Karpas-422 (cell line): ENCODE results near the gene TAF11L5. TPM values are rescaled to one million over a fixed set of nuclear protein-coding genes. Genes with fewer than 3 reads are reported as not detected.
"Not testable (repeated sequence)": the region's sequence is repeated elsewhere in the genome, so short reads cannot be mapped to it uniquely, and the experiment has no call there.

Source experiments
- DNase-seq: peaks from one replicate; pipeline ENCODE4 v3.0.0-alpha.2; 2015
- H2AFZ ChIP-seq: fragments of 200-600 bp; sonication (generic); 2 replicates; pipeline ENCODE4 v1.6.1; 2014; ENCODE audit warnings: antibody characterized with exemption, low read length, mixed read lengths
- H3K27ac ChIP-seq: fragments of 200-600 bp; sonication (generic); 2 replicates; pipeline ENCODE4 v1.5.1; 2014; ENCODE audit warnings: mild to moderate bottlenecking, low read length, moderate library complexity
- H3K27me3 ChIP-seq: fragments of 200-600 bp; sonication (generic); 2 replicates; pipeline ENCODE4 v1.6.1; 2014; ENCODE audit warnings: low read length, mixed read lengths
- H3K36me3 ChIP-seq: fragments of 200-600 bp; sonication (generic); 2 replicates; pipeline ENCODE4 v1.6.1; 2014; ENCODE audit warnings: low read length, mixed read lengths; ENCODE audit not compliant: insufficient read depth
- H3K4me1 ChIP-seq: fragments of 200-600 bp; sonication (generic); 2 replicates; pipeline ENCODE4 v1.6.1; 2014; ENCODE audit warnings: mild to moderate bottlenecking, low read length, mixed read lengths
- H3K4me2 ChIP-seq: fragments of 200-600 bp; sonication (generic); 2 replicates; pipeline ENCODE4 v1.6.1; 2014; ENCODE audit warnings: low read length, low read depth, mild to moderate bottlenecking; ENCODE audit not compliant: poor library complexity, severe bottlenecking
- H3K4me3 ChIP-seq: fragments of 200-600 bp; sonication (generic); 2 replicates; pipeline ENCODE4 v1.5.1; 2014; ENCODE audit warnings: mild to moderate bottlenecking, antibody characterized with exemption, low read length, mixed read lengths
- H3K79me2 ChIP-seq: fragments of 200-600 bp; sonication (generic); 2 replicates; pipeline ENCODE4 v1.6.1; 2014; ENCODE audit warnings: mild to moderate bottlenecking, low read length, mixed read lengths
- H3K9ac ChIP-seq: fragments of 200-600 bp; sonication (generic); 2 replicates; pipeline ENCODE4 v1.6.0; 2014; ENCODE audit warnings: low read length
- H3K9me2 ChIP-seq: fragments of 200-600 bp; sonication (generic), shearing (Covaris generic); replicated peaks from 2 replicates; pipeline ENCODE4 v1.6.0; 2014; ENCODE audit warnings: mild to moderate bottlenecking, low read length, moderate library complexity; ENCODE audit not compliant: insufficient read depth
- H3K9me3 ChIP-seq: fragments of 300-700, 200-600 bp; sonication (generic); 2 replicates; pipeline ENCODE4 v1.6.1; 2014; ENCODE audit warnings: low read length, mixed read lengths
- H4K20me1 ChIP-seq: fragments of 200-600 bp; sonication (generic); 2 replicates; pipeline ENCODE4 v1.6.1; 2014; ENCODE audit warnings: mild to moderate bottlenecking, antibody characterized with exemption, low read length, low read depth; ENCODE audit not compliant: insufficient read depth
- total RNA-seq: library from RNA; depleted of rRNA; stranded (reverse); fragments of >200 nt; shearing (Covaris generic); gene quantifications from 2 replicates; pipeline ENCODE4 v1.2.3, GENCODE V29; 2014; ENCODE audit warnings: low replicate concordance

The TAF11L5 gene
- total RNA-seq, 1 experiment from 2014 or later: not detected

GRCh38 chr5:17492770-17493169, 32.3 kb upstream of the TAF11L5 start:
- H3K27me3 ChIP-seq: no peaks in the 10 kb centered on the region
- H3K4me2 ChIP-seq: no peak overlapping the region
- no peak for DNase-seq
- no peak overlapping the region for H3K4me3 ChIP-seq
- no peak overlapping the region for H3K9ac ChIP-seq
- H3K9me3 ChIP-seq: no peaks in the 10 kb centered on the region
- no peaks in the 10 kb centered on the region for H3K79me2 ChIP-seq
- no peak overlapping the region for H3K27ac ChIP-seq
- H2AFZ ChIP-seq: no peak overlapping the region
- H3K9me2 ChIP-seq: no peaks in the 10 kb centered on the region
- no peaks in the 10 kb centered on the region for H4K20me1 ChIP-seq
- no peaks in the 10 kb centered on the region for H3K36me3 ChIP-seq
- H3K4me1 ChIP-seq: no peaks in the 10 kb centered on the region

DNA sequence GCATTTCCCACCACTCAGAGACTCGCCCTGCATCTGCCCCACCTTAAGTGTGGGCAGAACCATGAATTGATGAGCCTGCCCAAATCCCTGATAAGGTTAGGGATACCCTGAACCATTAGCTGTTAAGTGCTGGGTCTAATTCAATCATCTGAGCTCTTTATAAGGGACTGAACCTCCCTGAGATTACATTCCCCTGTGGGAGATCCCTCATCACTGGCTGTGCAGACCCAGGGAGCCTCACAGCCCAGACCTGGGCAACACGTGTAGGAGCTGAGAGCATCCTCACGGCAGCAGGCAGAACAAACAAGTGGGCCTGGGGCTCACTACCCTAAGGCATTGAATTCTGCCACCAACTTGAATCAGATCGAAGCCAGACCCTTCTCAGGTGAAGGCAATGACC, 27.6 kb upstream of the TAF11L5 start:
- Histone ChIP-seq H3K27ac (no peak overlapping the region), H3K4me3 (no peak overlapping the region), H3K4me2 (no peak overlapping the region), H3K36me3 (no peaks in the 10 kb centered on the region), H3K9me2 (no peaks in the 10 kb centered on the region), H3K9me3 (no peaks in the 10 kb centered on the region), H3K27me3 (no peaks in the 10 kb centered on the region), H4K20me1 (no peaks in the 10 kb centered on the region), H3K4me1 (no peaks in the 10 kb centered on the region), H3K79me2 (no peaks in the 10 kb centered on the region), H2AFZ (no peak overlapping the region), H3K9ac (no peak overlapping the region)
- DNase-seq: peak; percentile 22

DNA sequence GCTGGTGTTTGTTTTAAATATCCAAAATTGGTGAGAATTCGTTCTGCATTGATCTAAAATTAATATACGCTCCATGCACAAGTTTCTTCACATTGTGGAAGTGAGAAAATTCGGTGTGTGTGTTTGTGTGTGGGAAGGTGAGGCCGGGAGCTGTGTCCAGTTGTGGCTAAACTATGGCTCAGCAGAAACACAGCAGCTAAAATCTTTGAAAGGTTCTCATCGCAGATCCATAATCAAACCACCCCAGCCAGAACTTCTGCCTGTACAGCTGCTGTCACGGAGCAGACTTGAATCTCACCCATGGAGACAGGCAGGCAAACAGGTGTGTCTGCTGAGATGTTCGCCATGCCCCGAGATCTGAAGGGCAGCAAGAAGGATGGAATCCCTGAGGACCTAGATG, 27.1 kb upstream of the TAF11L5 start, which contains the start of gene TAF11L2:
TSS of gene TAF11L2 (plus strand) at position 301 of the 400 bp plus-strand sequence.
- not testable (repeated sequence) for H2AFZ ChIP-seq, H4K20me1 ChIP-seq, H3K9me2 ChIP-seq, H3K9ac ChIP-seq, H3K79me2 ChIP-seq, H3K27ac ChIP-seq, H3K4me3 ChIP-seq, H3K9me3 ChIP-seq, H3K36me3 ChIP-seq, H3K4me1 ChIP-seq, H3K27me3 ChIP-seq, H3K4me2 ChIP-seq
- peak; percentile 4 for DNase-seq

DNA sequence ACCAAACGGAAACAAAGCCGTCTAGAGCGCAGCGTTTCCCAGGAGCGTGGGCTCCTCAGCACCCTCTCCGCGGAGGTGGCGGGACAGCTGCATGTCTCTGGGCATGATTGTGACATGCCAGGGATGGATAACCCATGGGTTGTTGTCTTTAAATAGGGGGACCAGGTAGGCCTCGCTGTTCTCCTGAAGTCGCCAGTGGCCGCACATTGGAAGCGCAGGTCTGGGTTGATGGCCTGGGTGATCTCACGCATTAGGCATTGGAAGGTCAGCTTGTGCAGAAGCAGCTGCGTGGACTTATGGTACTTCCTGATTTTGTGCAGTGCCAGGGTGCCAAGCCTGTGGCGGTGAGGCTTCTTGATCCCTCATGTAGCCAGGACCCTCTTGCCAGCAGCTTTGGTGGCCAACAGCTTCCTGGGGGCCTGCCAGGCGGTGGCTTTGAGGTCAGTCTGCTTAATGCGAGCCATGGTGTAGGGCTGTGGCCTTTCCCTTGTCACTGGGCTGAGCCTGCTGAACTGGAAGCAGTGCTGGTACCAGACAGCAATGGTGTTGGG, 13.2 kb upstream of the TAF11L5 start:
- Histone ChIP-seq H3K36me3 (no peaks in the 10 kb centered on the region), H3K27ac (no peak overlapping the region), H2AFZ (no peak overlapping the region), H3K9me3 (no peaks in the 10 kb centered on the region), H3K9ac (no peak overlapping the region), H3K79me2 (no peaks in the 10 kb centered on the region), H3K4me2 (no peak overlapping the region), H3K27me3 (no peaks in the 10 kb centered on the region), H4K20me1 (no peaks in the 10 kb centered on the region), H3K4me1 (no peaks in the 10 kb centered on the region), H3K9me2 (no peaks in the 10 kb centered on the region), H3K4me3 (no peak overlapping the region)
- DNase-seq: peak; percentile 2

DNA sequence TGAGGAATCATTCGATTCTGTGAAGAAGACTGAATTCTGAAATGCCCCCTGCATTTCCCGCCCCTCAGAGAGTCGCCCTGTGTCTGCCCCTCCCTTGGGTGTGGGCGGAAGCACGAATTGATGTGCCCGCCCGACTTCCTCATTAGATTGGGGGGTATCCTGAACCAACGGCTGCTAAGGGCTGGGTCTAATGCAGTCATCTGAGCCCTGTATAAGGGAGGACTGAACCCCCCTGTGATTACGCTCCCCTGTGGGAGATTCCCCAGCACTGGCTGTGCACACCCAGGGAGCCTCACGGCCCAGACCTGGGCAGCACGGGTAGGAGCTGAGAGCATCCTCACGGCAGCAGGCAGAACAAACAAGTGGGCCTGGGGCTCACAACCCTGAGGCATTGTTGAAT, 7.5 kb upstream of the TAF11L5 start:
- H3K27me3 ChIP-seq, H3K9ac ChIP-seq, DNase-seq, H4K20me1 ChIP-seq, H2AFZ ChIP-seq, H3K4me3 ChIP-seq, H3K27ac ChIP-seq, H3K9me2 ChIP-seq, H3K36me3 ChIP-seq, H3K79me2 ChIP-seq, H3K9me3 ChIP-seq, H3K4me1 ChIP-seq, H3K4me2 ChIP-seq: not testable (repeated sequence)

- not testable (repeated sequence) for H3K4me2 ChIP-seq, H3K27me3 ChIP-seq, H3K9me3 ChIP-seq, H3K36me3 ChIP-seq, H3K4me1 ChIP-seq, H3K27ac ChIP-seq, H3K9me2 ChIP-seq, H3K4me3 ChIP-seq, H4K20me1 ChIP-seq, H3K9ac ChIP-seq, H2AFZ ChIP-seq, DNase-seq, H3K79me2 ChIP-seq
Observed at GRCh38 chr5:17518067-17518466, 7.0 kb upstream of the TAF11L5 start, which contains the start of gene TAF11L3. Gene TAF11L3, plus strand, starts transcription at chr5:17518367.

DNA sequence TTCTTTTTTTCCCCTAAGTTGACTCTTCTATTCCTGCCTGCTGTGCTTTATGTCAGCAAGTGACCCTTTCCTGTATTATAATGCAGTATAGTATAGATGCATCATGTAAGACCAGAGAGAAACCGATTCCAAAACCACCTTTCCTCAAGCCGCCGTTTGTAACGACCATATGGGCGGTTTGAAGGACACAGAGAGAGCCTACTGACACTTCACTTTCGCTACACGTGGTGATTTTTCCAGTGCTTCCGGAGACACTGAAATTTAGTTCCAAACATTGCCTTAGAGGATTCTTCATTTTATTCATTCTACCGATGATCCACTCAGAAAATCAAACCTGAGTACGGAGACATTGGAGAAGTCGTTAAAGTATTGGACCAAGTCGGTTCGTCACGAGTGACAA, 5.5 kb upstream of the TAF11L5 start:
- H3K4me1 ChIP-seq, H3K27ac ChIP-seq, H3K4me3 ChIP-seq, H3K27me3 ChIP-seq, H3K9ac ChIP-seq, H3K79me2 ChIP-seq, H3K9me2 ChIP-seq, DNase-seq, H3K9me3 ChIP-seq, H4K20me1 ChIP-seq, H3K36me3 ChIP-seq, H3K4me2 ChIP-seq, H2AFZ ChIP-seq: not testable (repeated sequence)

DNA sequence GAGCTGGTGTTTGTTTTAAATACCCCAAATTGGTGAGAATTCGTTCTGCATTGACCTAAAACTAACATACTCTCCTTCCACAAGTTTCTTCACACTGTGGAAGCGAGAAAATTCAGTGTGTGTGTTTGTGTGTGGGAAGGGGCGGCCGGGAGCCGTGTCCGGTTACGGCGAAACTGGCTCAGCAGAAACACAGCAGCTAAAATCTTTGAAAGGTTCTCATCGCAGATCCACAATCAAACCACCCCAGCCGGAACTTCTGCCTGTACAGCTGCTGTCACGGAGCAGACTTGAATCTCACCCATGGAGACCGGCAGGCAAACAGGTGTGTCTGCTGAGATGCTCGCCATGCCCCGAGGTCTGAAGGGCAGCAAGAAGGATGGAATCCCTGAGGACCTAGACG, 3.5 kb upstream of the TAF11L5 start, which contains the start of gene TAF11L4:
TSS of gene TAF11L4 (plus strand) at position 301 of the 400 bp plus-strand sequence.
- H3K9ac ChIP-seq, H3K79me2 ChIP-seq, H3K9me3 ChIP-seq, DNase-seq, H3K27ac ChIP-seq, H4K20me1 ChIP-seq, H3K9me2 ChIP-seq, H2AFZ ChIP-seq, H3K4me3 ChIP-seq, H3K4me1 ChIP-seq, H3K27me3 ChIP-seq, H3K4me2 ChIP-seq, H3K36me3 ChIP-seq: not testable (repeated sequence)

DNA sequence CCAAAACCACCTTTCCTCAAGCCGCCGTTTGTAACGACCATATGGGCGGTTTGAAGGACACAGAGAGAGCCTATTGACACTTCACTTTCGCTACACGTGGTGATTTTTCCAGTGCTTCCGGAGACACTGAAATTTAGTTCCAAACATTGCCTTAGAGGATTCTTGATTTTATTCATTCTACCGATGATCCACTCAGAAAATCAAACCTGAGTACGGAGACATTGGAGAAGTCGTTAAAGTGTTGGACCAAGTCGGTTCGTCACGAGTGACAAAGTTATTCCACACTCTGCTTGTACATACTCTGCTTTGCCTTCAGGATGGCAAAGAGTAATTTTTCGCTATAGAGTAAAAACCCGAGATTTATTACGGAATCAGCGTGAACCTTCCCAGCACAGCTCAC, 1.5 kb downstream of the TAF11L5 start:
- not testable (repeated sequence) for H3K9me2 ChIP-seq, H3K4me3 ChIP-seq, H3K4me2 ChIP-seq, H3K36me3 ChIP-seq, H3K79me2 ChIP-seq, H3K4me1 ChIP-seq, H3K27ac ChIP-seq, H3K27me3 ChIP-seq, H2AFZ ChIP-seq, H4K20me1 ChIP-seq, H3K9ac ChIP-seq, H3K9me3 ChIP-seq
- peak; percentile 38 for DNase-seq
